GM19043 (cell line): ENCODE data around the gene SEC11C.
"Not testable (repeated sequence)": the region's sequence is repeated elsewhere in the genome, so short reads cannot be mapped to it uniquely, and the experiment has no call there.

Source experiments
- ATAC-seq: cut with Tn5 transposase; IDR thresholded peaks from one replicate; pipeline ENCODE4 v1.9.1; 2021; ENCODE audit warnings: low read depth; ENCODE audit not compliant: unreplicated experiment

SEC11C gene

DNA sequence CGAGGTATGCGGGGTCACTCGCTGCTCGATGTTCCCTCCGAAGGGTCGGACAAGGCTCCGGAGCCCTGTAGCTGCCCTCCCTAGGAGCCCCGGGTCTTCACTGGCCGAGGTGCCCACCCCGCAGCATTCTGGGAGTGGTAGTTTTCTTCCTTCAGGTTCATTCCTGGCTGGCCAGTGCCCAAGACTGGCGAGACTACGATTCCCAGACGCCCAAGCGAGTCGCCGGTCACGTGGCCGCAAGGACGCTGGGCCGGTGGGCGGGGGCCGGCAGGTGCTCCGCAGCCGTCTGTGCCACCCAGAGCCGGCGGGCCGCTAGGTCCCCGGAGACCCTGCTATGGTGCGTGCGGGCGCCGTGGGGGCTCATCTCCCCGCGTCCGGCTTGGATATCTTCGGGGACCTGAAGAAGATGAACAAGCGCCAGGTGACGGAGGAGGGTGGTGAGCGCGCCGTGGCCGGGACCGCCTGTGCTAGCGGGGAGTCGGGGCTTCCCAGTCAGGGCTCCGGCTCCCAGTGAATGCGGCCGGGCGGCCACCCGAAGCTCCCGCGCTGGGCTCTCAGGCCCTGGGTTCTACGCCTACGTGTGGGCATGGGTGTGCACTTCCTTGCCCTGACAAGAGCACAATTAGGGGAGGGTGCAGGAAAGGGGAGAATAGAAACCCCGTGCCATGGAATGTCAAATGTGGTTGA, at the start of gene SEC11C:
SEC11C (plus strand) TSS at position 270 of the 687 bp plus-strand sequence; CDS start at position 335, 65 bp downstream.
- peak; percentile 70 for ATAC-seq

DNA sequence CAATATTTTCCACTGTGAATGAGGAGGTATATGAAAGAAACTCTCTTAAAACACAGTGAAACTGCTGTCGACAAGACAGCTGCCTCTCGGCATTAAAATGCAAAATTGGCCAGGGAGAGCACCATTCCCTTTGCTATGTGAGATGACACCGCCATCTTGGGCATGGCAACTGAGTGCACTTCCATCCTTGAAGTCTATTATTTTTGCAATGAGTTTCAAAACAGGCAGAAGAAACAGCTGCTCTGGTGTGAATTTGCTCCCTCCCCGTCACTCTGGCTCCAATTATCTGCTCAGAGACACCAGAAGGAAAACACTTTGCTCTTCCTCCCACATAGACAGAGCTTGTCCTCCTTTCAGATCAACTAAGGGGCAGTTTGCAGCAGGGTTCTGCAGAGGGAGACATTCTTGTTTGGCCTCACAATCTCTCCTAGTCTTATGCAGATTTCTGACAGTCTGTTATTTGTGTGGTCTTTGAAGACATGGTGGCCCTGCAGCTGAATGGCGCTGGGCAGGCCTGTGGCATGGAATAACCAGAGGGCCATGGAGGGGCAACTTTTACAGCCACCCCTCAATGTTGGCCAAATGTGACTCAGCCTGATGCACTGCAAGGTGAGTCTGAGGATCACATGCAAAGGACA, 48.6 kb upstream of the SEC11C start:
- ATAC-seq: no peak

DNA sequence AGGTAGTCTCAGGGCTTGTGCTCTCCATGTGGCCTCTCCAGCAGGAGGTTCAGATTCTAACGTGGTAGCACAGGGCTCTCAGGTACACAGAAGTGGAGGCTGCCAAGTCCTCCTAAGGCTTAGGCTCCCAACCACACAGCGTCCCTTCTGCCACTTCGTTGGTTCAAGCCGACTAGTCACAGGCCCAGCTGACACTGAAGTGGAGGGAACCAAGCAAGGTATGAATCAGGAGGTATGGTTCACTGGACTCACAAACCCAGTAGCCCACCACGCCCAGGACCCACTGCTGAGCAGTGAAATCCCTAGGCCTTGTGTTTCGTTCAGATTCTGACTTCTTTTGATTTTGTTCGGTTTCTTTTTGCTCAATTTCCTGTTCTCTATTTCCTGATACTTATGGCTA, 46.0 kb upstream of the SEC11C start:
- ATAC-seq: no peak

DNA sequence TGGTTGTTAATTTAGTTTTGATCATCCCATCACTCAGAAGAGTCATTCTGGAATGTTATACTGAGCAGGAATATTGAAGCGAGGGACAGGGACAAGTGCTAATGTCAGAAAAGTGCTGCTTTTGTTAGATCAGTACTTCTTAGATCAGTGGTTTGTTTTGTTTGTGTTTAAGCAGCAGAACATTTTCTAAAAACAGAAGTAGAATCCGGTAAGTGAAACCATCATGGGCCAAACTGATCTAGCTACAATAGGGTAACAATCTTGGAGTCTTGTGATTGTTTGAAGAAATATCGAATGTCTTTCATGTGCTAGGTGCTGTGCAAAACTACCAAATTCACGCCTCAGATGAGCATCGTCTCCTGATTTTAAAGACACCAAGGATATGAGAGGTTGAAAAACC, 45.1 kb upstream of the SEC11C start:
- ATAC-seq: no peak

DNA sequence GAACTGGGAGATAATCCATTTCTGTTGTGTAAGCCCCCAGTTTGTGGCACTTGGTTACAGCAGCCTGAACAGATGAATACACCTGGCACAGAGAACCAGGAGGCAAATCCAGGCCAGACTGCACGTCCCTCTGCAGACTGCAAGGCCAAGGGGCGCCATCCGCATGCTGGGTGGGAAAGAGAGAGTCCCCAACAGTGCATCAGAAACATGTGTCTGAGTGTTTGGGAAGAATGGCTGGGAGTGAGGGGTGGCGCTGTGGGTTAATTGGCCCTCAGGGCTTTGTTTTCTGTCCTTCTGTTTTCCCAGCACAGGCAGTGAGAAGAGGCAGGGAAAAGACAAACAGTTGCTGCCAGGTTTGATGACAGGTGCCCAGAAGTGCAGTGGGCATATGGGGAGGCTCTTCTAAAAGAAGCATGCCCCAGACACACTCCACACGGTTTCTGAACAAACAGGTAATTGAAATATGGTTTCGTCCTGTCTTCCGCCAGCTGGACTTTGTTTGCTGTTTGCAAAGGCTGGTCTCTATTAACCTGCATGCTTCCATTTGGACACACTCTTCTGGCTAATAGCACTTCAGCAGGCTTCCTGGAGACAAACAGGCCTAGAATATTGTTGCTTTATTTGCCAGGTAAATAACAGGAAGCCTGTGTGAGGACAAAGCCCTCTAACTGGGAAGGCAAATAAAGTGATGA, 43.4 kb upstream of the SEC11C start:
- no peak for ATAC-seq

DNA sequence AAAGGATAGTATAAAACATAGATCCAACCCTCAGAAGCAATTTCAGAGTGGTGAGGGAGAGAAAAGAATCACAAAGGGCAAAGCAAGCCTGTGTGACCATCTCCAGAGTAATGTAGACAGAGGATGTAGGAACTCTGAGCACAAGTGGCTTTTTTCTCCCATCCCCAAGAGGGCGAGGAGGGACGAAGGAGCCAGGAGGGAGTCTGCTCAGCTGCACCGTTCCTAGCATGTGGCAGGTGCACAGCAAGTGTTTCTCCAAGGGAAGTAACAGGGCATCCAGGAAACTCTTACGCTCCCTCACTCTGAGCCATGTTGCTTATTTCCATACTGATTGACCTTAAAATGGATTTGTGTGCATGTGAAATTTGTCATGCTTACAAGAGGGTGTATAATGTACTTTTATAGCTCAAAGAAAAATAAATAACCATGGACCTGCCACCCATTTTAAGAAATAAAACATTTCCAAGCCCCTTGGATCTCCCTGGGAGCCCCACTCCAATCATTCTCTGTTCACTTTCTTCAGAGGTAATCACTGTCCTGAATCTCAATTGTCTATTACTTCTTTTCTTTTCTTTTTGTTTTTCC, 37.8 kb upstream of the SEC11C start:
- no peak for ATAC-seq

DNA sequence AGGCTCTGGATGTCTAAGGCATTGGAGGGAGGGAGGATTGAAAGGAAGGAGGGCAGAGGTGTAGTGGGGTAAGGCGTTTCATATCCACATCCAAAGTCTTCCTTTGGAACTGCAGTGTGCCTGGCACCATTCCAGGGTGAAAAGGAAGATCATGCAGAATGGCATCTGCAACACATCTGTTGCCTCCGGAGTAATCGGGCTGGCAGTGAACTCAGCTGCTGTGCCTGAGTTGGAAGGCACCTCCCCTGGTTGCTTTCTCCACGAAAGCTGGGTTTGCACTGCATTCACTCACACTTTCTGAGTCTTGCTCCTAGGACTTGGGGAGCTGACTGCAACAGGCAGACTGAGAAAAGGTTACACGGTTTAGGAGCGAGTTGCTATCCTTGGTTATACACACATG, 30.3 kb upstream of the SEC11C start:
- no peak for ATAC-seq

DNA sequence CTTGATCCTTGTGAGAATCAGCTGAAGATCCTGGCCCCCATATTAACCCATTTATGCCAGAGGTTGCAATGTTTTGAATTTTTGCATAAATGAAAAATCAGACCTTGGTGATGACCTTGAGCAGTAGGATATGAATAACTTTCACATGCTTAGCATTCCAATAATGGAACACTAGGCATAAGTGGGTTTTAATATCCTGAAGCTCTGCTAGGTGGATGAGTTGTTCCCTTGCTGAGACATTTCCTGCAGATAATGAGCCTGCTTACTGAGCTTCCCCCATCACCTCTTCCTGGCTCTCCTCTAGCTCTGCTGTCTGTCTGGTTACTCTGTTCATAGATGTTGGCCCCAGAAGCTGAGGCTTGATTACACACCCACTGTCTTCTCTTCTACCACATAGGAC, 25.5 kb upstream of the SEC11C start:
- ATAC-seq: no peak

DNA sequence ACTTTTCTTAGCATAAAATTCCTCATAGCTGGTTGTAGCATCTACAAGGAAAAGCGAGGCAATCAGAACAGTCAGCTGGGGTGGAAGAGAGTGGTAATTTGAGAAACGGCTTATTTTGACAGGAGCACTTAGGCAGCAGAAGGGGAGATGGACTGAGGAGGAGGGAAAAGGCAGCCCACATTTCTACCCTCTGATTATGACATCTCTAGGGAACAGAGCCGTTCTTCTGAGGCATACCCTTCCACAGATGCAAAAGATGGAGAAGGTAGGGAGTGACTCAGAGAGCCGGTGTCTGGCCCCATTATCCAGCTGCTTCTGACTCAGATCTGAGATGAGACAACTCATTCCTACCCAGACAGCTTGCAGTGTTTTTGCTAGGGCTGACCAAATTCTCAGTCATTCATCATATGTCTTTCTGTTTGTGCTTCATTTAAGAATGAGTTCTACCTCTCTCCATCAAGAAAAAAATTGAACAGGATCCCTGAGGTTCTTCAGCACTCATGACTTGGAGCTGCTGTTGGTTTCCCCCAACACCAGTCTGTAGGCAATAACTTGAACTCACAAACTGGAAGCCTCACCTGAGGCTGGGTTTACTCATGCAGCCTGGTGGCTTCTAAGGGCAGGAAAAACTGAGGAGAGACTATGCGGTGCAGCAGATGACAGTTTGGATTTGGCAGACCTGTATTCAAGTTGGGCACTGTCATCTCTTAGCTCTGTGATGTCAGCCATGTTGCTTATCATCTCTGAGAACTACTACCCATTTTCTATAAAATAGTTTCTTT, 15.9 kb upstream of the SEC11C start:
- no peak for ATAC-seq

DNA sequence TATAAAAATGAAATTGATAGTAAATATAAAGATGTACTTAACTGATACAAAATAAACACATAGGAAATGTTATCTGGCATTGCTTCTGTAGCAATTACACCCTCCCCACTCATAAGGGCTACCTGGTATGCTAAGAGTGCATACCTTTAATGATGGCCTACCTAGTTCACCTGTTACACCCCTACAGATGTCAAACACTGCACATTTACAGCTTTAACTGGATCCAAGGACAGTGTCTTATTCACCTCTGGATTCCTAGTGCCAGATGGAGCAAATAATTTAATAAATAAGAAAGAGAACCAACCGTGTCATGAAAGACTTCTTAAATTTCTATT, 15.3 kb upstream of the SEC11C start:
- ATAC-seq: no peak

DNA sequence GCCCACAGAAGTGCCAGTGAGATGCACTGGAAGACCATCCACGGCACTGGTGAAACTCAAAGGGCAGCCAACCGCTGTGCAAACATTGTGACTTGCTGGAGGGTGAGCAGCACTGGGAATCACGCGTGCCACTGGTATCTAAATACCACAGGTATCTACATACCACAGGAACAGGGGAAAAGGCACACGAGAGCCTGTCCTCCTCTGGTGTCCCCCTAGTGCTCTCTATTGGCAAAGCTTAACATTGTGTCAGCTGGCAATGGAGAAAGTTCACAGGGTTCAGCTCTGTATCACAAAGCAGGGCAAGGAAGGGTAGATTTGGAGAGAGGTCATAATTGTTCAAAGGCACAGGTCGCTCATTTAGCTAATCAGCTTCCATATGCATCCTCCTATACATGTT, 12.6 kb upstream of the SEC11C start:
- no peak for ATAC-seq

DNA sequence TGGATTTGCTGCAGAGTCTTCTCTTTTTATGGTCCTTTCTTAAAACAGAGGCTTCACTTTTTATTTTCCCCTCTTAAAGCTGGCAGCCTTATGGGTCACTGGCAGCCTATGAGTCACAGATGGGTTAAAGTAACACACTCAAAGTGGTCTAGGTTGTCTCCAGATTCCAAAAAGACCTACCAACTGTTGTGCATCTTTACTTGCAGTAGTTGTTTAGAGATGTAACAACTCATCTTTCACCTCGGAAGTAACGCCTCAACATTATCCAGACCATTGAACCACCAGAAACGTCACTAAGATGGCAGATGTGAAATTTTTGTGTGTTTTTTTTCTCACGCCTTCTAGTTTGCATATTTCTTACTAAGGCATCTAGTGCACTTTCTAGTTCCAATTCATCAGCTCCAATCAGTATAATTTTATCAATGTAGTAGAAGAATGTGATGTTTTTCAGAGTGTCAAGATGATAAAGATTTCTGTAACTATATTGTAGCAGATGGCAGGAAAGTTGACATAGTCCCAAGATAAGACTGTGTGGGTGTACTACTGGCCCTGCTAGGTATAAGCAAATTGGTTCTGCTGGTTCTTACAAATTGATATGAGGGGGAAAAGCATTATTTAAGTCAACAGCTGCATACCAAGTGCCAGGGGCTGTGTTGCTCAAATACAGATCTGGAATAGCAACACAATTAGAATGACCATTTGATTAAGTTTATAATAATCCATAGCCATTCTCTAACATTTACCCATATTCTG, 9.6 kb upstream of the SEC11C start:
- ATAC-seq: no peak

DNA sequence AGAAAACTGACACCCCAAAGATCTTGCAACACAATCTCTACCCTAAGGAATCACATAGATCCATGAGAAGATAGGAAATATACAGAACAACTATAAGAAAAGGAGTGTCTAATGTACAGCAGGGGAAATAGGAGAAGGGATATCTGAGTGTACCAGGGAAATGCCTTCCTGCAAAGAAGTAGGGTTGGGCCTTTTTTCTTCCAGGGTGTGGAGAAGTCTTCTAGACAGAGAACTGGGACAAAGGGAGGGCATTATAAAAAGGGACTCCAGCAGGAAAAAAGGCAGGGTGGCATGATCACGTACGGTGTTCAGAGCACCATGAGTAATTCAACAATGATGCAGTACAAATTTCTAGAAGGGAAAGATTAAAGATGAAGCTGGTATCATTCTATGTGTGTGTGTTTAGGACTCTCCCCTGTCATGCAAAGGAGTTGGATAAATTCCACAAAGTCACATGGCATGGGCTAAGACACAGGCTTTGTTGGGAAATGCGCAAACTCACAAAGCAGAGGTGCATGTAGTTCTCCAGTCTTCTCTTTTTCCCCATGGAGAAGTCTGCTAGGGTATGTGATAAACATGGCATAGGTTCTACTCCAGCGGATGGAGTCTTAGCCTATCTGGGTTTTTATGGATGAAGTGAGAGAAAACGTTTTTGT, 6.7 kb upstream of the SEC11C start:
- ATAC-seq: no peak

DNA sequence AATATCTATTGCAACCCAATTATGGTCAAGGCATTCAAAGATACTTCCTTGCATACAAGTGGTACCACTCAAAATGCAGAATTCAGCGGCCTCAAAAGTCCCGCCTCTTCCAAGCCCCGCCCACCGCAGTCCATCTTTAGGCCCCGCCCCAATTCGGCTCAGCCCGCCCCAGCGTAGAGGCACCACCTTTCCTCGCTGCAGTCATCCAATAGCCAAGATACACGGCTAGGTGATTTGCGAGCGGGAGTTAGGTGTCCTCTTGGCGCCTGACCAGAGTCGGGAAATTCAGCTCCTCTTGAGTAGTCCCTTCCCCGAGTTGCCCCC, 431 bp upstream of the SEC11C start:
- ATAC-seq: peak; percentile 68

DNA sequence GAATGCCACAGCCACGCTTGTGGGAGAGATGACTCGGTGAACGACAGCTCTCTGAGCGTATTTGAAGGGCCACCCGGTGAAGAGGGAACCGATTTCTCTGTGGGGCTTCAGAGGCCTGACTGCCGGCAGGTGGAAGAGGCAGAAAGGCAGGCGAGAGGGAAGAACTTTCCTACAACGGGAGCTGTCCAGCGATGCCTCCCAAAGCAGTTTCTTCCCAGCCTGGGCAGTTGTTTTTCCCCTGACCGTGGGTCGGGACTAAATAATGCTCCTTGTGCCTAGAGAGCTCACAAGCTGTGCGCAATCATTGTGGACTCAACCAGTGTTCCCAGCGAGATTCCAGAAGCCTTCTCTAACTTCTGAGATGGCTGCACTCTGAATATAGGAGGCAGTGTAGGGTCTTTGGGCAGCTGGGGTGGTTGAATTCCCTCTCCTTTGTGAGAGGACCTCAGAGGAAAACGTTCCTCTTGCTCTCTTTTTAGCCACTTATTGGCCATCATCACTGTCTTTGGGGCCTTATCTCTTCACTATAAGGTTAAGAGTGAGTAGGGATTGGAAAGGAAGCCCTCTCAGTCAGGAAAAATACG, 710 bp downstream of the SEC11C start:
- no peak for ATAC-seq

DNA sequence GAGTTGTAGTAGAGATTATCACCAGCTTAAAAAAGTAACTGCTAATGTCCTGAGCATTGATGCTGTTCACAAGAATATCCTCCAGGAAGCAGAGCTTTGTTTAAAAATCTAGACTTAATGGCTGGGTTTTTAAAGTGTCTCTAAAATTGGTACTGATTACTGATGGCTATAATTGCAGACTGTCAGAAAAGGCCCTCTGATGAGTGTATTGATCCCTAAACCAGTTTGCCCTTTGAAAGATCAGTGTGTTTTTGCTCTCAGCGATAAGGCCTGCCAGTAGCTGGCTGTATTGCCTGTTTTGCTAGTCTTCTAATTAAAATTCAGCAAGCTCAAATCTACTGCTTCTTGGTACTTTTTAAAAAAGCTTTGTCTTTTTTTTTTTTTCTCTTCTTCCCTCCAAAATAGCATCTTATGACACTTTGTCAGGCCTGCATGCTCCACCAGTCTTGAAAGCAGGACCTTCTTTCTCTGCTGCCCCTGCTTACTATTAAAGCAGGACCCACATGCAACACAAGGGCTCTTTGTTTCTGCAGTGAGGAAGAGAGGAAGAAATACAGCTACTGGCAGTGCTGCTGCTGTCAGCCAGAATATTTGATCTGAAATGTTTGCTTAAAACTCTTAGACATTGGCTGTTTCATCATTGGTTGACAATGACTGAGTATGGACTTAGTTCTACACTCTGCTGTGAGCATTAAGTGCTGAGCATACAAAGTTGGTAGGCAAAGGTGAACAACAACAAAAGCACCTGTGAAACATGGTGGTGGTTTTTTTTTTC, 1.8 kb downstream of the SEC11C start:
- no peak for ATAC-seq

DNA sequence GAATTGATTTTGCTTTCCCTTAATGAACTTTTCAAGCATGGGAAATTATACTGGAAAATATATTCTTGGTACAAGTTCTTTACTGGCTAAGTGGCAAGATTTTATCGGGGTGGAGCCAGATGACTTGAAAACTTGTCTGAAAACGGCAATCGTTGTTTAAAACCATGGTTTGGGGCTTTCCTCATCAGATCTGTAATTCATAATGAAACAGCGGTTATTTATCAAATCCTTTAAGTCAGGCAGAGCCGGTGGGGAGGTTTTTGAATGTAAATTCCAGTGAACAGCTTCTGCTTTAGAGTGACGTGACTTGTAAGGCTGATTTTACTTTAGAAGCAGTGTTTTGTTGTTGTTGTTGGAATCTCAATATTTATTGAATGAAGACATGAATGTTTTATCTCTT, 2.6 kb downstream of the SEC11C start:
- no peak for ATAC-seq

DNA sequence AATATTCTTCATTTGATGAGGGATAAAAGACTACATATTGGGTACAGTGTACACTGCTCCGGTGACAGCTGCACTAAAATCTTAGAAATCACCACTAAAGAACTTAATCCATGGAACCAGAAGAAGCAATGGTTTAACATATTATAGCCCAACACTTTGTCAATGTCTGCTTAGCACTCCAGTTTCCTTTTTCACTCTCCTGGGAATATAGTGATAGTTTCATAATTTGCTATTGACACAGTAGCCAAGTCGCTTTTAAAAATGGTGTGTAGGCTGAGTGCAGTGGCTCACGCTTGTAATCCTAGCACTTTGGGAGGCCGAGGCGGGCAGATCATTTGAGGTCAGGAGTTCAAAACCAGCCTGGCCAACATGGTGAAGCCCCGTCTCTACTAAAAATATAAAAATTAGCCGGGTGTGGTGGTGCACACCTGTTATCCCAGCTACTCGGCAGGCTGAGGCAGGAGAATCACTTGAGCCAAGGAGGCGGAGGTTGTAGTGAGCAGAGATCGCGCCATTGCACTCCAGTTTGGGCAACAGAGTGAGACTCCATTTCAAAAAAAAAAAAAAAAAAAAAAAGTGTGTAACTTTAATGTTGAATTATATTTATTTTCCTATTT, 3.2 kb downstream of the SEC11C start:
- ATAC-seq: not testable (repeated sequence)
